Right hindlimb (tissue), 1 donor: Measurements from ENCODE around the gene THAP8.

Experiments used
- DNase-seq: peaks from one replicate; pipeline ENCODE4 v3.0.0-alpha.2; 2018

THAP8 gene

DNA sequence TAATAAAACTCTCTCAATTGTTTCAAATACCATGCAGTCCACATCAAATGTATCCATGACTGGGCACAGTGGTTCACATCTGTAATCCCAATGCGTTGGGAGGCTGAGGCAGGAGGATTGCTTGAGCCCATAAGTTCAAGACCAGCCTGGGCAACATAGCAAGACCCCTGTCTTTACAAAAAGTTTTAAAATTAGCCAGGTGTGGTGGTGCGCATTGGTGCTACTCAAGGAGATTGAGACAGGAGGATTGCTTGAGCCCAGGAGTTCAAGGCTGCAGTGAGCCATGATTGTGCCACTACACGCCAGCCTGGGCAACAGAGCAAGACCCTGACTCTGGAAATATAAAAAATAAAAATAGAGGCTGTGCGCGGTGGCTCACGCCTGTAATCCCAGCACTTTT lies 26.4 kb downstream of the THAP8 start:
- DNase-seq = no peak

DNA sequence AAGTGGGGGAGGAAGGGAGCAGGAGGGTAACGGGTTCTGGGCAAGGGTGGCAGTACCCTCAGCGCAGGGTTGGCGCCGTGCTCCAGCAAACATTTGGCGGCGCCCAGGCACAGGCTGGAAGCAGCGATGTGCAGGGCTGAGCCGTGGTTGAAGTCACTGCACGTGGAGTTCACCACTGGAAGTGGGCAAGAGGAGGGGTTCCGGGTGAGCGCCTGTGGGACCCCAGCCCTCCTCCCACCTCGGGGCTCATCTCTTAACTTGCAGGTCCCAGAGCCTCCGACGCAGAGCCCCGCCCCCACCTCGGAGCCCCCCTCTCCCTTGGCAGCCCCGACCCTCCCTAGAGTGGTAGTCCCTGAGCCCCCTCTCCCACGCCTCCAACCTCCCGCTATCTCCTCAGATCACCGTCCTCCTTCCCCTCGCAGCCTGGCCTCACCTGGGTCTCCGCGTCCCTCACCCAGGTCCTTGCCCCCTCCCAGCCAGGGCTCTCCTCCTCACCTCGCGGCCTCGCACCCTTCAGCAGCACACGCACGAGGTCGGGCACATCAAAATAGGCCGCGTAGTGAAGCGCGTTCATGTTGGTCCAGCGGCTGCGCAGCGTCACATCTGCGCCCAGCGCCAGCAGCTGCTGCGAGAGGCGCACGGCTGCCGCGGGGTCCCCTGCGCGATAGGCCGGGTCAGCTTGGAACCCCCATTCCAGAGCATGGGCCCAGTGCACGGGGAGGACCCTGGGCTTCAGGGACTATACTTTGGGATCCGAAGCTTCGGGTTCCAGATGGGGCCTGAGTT lies 27.8 kb downstream of the THAP8 start:
- no peak for DNase-seq

DNA sequence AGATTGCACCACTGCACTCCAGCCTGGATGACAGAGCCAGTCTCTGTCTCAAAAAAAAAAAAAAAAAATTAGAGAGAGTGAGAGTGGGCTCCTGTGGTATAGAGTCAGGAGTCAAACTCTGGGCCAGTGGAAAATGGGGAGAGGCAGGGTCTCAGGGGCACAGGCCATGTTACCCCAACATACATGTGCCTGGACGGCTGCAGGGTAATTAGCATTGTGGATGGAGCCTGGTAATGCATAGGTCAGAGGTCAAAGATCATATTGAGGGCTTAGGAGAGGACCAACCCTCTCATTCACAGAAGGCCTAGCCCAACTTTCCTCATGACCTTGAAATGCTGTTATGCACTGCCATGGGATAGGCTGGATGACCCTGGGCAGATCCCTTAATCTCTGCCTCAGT lies 28.5 kb downstream of the THAP8 start:
- no peak for DNase-seq

DNA sequence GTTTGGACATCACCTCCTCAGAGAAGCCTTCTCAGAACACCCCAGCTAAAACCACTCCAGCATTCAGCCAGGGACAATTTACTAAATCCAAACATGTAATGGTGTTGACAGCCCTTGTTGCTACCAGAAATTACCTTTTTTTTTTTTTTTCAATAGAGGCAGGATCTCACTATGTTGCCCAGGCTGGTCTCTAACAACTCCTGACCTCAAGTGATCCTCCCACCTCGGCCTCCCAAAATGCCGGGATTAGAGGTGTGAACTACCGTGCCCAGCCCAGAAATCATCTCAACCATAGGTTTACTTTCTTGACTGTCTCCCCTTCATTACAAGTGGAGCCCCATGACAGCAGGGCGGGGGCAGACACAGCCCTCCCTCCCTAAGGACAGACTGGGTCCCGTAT lies 30.7 kb downstream of the THAP8 start:
- no peak for DNase-seq

GRCh38 chr19:36019061-36019670 lies 34.9 kb downstream of the THAP8 start:
- no peak for DNase-seq

DNA sequence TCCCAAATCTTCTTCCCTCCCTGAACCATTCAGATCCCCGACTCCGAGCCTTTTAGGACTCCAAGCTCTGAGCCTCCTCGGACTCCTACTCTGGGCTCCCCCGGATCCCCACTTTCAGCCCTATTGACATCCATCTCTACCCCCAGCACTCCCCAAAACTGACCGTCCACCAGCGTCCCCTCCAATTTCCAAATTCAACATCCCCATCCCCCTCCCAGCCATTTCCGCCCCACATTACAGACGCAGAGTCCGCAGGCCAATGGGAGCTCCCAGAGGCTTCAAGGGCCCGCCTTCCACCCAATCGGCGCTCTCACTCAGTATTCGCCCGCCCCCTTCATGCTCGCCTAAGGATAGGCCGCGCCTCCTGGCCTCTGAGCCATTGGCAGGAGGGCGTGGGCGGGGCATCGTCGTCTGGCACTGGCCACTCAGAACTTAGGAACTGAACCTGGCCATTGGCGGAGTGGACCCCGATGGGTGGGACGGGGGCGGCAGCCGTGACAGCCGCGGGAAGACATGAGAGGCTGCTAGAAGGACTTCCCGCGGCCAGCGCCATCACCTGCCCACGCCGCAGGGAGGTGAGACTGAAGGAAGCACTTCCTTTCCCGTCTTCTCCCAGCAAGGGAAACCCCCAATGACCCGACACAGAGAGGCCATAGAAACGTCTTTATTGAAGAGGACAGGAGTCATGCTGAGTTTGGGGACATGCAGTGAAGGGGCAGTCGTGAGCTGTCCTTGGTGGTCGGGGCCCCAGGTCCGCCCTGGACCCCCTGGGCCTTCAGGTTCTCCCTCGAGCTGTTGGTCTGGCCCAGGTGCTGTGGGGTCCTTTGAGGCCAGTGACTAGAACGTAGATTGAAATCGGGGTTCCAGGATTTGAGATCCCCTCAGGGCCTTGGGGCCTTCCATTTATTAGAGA lies 39.8 kb downstream of the THAP8 start, which contains the start of gene ALKBH6:
ALKBH6 (minus strand) TSS at position 202 of the 913 bp plus-strand sequence. CDS start 816 bp downstream, outside the sequence.
- peak; percentile 100 for DNase-seq

DNA sequence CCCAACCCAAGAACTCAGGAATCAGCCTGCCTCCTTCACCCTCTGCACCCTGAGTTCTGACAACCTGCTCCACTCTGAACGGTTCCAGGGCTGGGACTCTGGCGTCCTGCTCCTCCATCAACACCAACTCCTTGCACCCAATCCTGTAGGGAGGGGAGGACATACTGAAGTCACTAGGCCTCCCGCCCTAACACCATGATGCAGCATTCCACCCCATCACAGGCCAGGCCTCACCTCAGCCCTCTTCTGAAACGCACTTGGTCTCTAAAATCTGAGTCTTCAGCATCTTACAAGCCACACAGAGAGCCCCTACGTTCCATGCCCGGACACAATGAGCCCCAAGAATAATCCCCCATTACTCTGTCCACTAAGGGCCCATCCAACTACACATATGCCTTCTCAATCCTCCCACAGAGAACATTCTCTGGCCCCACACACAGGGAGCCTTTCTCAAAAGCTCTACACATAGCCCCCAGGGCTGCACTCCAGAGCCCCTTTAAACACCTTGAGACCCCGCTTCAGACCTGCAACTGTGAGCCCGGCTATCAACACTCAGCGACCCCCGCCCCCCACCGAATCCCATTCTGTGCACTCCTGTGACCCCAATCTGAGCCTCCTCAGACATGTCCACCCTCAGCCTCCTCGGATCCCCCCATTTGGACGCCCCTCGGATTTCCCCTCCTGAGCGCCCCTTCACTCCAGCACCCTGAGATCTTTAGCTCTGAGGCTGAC lies 40.6 kb downstream of the THAP8 start:
- no peak for DNase-seq

DNA sequence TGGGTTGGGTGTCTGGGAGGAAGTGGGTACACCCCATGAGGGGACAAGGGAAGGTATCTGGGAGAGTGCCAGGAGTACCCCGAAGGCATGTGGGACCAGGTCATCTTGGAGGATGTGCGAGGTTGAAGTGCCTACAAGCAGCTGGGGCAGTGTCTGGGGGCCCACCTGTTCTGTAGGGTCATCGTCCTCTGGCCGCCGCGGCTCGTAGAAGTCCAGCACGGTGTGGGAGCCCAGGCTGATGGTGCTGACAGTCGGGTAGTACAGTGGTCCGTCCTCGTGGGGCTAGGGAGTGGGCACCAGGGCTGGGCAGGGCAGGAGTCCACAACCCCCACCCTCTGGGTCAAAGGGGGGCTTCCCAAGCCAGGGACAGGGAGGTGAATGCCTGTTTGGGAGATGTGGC lies 43.7 kb downstream of the THAP8 start:
- no peak for DNase-seq

DNA sequence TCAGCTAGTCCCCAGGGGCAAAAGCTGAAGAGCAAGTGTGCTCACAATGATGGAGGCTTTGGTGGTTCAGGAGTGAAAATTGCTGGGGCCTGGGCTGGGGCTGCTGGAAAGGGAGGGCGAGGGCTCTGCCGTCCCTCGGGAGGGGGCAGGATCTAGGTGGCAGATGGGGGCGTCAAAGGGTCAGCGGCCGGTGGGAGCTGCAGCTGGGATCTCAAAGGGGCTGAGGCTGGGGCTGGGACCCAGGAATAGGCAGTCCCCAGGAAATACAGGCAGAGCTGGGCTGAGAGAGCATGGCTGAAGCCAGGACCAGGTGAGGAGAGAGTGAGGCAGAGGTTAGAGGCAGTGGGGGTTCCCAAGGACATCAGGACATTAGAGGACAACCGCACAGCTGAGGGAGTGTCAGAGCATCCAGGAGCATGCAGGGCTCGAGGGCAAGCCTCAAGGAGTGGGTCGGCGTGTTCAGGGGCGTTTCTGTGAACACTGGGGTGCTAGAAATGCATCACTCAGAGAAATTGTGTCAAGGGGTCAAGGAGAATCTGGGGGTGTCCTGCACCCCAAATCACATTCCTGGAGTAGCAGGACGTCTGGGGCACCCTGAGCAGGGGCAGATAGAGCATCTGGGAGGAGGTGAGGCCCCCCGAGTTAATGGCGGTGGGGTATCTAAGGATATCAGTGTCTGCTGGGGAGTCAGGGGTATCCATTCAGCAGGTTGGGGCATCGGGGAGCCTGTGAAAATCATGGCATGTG lies 44.3 kb downstream of the THAP8 start:
- no peak for DNase-seq

- peak; percentile 73 for DNase-seq
Measured at GRCh38 chr19:36009220-36009619, 44.9 kb downstream of the THAP8 start.

- no peak for DNase-seq
Measured at GRCh38 chr19:36008336-36008978, 45.6 kb downstream of the THAP8 start, which contains the start of gene SYNE4. Gene SYNE4, minus strand, starts transcription at chr19:36008813. Its CDS starts 132 bp downstream, at chr19:36008681.

DNA sequence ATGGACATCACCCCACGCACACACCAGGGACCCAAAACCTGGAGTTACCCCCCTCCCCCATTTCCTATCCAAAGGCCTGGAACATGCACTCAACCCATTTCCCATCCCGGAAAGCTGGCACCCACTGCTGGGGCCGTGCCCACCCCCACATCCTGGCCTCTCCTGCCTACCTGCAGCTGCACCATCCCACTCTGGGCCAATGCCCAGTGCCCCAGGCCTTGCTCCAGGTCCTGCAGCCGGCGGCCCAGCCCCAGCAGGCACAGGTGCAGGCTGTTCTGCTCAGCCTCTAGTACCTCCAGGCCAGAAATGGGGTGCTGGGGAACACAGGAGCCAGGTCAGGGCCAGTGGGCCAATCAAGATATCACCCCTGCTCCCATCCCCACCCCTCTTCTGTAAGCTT lies 47.1 kb downstream of the THAP8 start:
- DNase-seq = no peak

- DNase-seq = no peak
Measured at GRCh38 chr19:36003284-36003683, 50.8 kb downstream of the THAP8 start.

DNA sequence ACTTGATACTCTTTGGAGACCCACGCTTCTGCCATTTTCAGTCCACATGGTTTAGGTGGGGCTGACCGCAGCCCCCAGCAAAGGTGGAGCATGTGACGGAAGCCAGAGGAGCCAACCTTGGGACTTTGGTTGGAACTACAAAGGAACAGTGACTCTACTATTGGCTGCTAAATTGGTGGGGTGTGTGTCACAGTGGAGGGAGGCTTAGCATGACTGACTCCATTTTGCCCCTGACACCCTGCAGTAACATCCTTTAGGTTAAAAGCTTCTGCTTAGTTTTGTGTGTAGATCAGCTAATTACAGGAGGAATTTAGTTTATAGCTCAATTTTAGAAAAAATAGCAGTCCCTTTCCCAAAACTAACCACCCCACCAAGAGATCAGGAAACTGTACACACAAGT lies 52.5 kb downstream of the THAP8 start:
- DNase-seq = no peak

GRCh38 chr19:35996777-35997176 lies 57.3 kb downstream of the THAP8 start:
- no peak for DNase-seq

GRCh38 chr19:35995048-35995993 lies 58.8 kb downstream of the THAP8 start, which contains the start of gene SDHAF1:
Gene SDHAF1, plus strand, starts transcription at chr19:35995188. Its CDS starts 87 bp downstream, at chr19:35995275.
- peak; percentile 96 for DNase-seq

DNA sequence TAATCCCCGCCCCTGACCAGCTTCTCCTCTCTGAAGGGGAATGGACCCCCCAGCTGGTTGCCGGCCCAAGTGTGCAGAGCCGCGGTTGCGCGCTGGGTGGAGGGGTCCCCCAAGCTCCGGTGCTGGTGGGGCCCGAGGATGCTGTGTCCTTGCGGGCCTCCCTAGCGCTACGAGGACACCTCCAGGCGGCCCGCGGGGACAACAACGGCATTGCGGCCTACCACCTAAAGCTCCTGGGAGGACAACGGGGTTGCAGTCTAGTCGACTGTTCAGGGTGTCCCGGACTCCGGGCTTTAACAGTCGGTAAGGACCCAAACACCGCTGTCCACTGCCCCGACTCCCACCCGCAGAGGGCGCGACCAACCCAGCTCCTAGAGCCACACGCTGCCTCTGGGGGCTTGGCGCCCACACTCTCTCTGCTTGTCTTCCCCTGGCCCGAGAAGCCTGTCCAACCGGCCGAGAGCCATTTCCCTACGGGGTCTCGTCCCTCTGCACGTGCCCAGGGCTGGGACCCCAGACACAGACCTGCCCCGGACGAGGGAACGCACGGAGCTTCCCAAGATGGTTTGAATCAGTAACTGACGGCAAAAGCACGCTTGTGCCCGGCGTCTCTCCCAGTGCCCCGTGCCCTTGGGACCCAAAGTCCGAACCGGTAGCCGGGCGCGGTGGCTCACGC lies 60.0 kb downstream of the THAP8 start:
- no peak for DNase-seq

DNA sequence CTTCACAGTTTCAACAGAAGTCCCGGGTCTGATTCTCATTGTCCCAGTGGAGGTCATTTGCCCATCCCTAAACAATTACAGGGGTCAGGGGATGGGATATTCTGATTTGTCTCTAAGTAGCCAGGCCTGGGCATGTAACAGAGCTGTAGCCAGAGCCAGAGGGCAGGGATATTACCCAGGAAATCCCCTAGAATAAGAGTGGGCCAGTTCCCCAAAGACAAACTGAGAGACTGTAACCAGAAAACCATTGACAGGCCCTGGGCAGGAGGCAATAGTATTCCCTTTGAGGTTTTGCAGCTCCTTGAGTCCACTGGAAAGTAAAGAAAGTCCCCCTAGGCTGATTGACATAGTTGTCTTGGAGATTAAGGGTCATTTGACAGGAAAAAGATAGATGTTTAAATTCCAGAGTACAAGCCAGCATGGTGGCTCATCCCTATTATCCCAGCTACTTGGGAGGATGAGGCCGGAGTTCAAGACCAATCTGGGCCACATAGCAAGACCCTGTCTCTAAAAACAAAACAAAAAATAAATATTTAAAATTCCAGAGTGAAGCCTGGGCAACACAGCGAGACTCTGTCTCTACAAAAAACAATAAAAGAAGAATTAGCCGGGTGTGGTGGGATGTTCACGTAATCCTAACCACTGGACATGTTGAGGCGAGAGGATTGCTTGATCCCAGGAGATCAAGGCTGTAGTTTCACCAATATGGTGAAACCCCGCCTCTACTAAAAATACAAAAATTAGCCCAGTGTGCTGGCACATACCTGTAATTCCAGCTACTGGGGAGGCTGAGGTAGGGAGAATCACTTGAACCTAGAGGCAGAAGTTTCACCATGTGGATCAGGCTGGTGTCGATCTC lies 60.9 kb downstream of the THAP8 start:
- no peak for DNase-seq
